HK-2 (cell line): Measurements from ENCODE around the gene CACNA2D1.
A peak's percentile ranks its signal among the peaks of the same experiment; 100 is the strongest.
"Not testable (repeated sequence)": the region's sequence is repeated elsewhere in the genome, so short reads cannot be mapped to it uniquely, and the experiment has no call there.

ENCODE experiments used
- DNase-seq: peaks from one replicate; pipeline ENCODE4 v3.0.0-alpha.2; 2018; ENCODE audit not compliant: unreplicated experiment

CACNA2D1 gene

DNA sequence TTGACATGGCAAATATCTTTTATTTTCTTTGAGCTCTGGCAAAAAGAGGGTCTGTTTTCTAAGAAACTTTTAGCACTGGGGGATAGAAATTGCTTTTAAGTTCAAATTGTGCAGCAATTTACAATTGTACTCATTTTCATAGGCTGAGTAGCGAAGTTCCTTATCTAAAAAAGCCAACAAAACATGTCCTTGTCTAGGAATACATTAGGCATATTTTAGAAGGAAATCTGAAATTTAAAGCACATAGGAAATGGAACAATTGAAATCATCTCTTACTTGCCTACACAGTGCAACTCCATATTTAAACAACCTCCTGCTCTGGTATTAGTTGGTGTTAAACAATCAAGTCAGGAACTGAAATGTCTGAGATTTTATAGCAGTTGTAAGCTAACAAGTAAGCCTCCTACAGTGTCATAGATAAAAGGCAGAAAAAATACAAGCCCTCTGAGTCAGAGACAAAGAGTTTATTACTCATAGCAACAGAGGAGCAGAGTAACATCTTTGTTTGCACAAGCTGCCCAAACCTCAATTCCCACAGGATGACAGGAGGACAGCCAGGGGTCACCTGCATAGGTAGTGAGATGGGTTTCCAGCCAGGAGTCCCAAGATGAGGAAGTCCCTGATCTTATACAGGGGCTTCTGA lies 393.6 kb downstream of the CACNA2D1 start:
- peak; percentile 30 for DNase-seq

DNA sequence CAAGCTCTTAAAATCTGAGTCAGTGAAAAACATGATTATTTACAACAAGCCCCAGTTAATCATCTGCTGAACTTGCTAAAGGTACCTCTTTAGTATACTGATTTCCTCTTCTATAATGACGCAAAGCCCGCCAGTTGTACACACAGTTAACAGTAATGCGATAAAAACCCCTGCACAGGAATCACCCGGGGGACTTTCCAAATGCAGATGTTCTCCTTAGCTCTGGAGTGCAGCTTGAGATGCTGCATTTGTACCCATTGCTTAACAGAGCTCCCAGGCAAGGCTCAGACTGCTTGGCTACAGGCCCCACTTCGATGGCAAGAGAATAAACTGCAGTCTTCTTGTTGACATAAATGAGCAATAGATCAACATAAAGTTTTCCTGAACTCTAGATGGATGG lies 394.1 kb downstream of the CACNA2D1 start:
- DNase-seq: no peak

DNA sequence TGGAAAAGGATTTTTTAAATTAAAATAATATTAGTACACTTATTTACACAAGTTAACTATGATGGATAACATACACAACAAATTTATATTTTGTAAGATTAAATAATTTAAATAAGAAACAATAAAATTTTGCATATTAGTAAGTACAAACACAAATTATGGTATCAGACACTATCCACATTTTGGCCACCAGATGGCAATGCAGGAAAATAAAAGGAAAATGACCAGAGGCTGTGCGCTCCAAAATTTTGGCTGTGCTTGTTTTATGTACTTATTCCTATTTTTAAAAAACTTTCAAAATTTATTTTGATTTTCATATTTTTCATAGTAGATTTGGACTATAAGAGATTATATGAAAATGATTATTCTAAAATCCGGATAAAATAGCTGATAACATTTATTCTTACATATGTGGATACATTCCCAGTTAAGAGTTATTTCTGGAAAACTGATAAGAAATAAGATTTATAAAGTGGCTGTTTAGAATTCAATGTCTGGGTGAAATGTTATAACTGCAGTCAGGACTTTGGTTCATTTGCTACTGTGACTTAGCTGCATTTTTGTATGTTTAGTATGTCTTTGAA lies 399.0 kb downstream of the CACNA2D1 start:
- no peak for DNase-seq

DNA sequence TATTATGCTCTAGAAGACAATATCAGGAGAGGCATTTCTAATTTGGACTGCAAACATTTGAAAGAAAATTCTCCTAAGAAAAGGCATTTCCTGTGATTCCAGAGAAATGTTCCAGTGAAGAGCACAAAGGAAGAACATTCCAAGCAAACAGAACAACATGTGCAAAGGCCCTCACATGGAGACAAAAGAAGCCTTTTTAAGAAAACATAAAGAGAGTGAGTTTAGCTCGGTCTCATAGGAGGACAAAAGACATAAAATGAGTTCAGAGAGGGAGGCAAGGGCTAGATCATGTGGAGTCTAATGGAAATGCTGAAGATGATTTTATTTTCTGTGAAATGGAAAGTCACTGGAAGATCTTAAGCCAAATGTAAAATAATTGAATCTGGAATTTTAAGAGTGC lies 404.0 kb downstream of the CACNA2D1 start:
- DNase-seq: no peak

DNA sequence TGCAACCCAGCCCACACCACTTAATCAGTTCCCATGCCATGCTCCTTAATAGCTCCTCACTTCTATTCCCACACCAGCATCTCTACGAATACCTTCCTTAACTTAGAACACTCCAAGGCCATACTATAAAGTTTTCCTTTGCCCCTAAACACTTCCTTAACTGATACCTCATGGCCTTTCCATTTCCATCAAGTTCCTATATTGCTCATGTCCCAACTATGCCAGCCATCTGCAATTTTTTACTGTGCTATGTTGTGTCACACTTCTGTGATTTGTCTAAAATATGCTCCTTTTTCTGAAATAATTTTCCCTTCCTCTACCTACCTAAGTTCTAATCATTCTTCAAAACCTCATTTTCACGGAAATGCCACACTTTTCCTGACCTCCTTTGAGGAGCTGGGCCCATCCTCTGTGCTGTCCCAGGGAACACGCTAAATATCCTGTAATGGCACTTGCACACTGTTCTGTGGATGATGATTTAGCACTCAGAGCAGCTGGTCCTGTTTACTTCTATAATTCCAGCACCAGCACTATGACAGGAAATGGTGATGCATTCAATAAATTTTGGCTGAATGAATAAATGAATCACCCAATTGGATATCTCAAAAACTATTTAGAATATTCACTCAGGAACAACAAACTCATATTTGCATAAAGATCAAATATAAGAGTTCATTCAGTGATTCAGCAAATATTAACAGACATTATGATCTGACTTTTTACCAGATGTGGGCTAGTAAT lies 407.3 kb downstream of the CACNA2D1 start:
- DNase-seq: no peak

DNA sequence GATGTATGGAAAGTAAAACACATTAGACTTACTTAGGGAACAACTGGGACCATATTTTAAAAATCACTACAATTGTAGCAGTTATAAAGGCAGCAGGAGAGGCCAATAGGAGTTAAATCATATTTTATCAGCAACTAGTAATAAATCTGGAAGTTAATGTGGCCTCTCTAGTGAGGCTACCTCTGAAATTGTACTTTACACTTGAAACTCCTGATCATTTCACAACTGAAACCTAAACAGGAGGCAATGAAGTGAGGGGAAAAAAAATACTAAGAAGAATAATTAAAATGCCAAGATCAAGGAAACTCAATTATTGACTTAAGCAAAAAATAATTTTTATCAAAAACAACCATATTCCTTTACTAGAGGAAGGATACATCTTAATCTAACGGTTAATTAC lies 408.1 kb downstream of the CACNA2D1 start:
- DNase-seq: no peak

DNA sequence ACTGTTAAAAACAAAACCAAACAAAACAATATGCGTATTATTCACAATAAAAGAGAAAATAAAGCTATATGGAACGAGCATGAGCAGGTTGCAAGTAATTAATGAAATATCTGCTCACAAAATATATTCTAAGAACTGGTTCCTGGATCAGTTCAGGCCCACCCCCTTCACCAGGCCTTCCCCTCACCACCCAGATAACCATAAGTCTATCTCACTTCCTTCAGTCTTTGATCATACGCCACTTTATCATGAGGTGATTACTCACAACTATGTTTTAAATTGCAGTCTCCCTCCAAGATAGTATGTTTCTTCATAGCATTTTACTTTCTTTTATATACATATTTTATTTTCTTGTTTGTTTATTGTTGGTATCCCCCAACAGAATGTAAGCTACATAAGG lies 410.7 kb downstream of the CACNA2D1 start:
- no peak for DNase-seq

DNA sequence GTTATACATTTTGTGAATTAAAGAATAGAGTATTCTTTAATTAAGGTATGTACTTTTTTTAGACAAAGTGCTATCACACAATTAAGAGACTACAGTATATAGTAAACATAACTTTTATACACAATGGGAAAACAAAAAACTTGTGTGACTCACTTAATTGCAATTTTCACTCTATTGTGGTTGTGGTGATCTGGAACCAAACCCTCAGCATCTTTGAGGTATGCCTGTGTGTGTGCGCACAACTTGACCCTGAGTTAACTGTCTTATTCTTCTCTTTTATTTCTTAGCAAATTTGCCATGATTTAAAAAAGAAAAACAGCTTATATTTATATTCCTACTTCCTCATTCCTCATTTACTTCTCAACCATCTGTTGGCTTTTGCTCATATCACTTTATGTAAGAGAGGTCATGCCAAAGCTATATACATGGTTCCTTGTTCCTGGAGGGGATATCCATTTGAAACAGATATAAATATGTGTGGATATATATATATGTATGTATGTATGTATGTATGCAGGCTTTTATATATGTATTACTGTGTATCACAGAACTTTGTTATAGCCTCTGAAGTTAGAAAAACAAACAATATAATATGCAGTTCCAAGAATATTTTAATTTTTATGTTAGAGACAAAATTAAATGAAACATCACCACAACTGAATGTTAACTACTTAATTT lies 414.2 kb downstream of the CACNA2D1 start:
- no peak for DNase-seq

DNA sequence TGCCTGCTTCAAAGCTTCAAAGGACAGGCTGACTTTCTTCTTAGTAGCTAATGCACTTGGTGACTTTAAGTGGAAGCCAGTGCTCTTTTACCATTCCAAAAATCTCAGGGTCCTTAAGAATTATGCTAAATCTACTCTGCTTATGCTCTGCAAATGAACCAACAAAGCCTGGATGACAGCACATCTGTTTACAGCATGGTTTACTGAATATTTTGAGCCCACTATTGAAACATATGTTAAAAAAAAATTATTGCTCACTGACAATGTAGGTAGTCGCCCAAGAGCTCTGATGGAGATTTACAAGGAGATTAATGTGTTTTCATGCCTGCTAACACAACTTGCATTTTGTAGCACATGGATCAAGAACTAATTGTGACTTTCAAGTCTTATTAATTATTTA lies 415.5 kb downstream of the CACNA2D1 start:
- DNase-seq: no peak

DNA sequence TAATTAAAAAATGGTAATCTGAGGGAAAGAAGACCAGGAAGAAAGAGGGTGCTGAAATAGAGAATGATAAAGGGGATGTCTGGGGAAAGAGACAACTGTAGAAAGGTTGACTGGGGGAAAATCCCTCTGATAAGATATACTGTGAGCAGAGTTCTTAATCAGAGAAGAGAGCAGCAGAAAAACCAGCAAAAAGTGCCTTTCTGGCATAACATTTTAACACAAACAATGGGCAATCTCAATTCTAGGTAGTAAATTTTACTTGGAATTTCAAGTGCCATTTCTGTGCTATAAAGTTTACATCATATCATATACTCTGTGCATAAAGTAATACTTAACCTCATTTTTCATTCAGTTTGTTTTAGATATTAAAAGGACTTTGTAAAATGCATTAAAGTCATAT lies 421.9 kb downstream of the CACNA2D1 start:
- no peak for DNase-seq

DNA sequence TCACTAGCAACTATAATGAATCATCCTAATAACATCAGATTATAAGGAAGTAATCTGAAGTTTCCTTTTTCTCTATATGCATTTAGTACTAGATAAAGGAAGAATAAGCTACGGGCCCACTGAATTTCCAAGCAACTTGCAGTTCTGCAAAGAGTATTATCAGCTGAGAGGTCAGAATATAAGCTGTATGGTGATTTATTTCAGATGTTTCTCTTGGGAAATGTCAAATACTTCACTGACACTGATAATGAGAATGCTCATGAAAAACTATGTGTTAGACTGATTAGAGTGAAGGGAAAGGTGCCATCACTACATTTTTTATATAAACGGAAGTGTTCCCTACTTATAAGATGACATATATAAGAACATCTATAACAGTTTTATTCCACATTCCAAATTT lies 422.5 kb downstream of the CACNA2D1 start:
- no peak for DNase-seq

DNA sequence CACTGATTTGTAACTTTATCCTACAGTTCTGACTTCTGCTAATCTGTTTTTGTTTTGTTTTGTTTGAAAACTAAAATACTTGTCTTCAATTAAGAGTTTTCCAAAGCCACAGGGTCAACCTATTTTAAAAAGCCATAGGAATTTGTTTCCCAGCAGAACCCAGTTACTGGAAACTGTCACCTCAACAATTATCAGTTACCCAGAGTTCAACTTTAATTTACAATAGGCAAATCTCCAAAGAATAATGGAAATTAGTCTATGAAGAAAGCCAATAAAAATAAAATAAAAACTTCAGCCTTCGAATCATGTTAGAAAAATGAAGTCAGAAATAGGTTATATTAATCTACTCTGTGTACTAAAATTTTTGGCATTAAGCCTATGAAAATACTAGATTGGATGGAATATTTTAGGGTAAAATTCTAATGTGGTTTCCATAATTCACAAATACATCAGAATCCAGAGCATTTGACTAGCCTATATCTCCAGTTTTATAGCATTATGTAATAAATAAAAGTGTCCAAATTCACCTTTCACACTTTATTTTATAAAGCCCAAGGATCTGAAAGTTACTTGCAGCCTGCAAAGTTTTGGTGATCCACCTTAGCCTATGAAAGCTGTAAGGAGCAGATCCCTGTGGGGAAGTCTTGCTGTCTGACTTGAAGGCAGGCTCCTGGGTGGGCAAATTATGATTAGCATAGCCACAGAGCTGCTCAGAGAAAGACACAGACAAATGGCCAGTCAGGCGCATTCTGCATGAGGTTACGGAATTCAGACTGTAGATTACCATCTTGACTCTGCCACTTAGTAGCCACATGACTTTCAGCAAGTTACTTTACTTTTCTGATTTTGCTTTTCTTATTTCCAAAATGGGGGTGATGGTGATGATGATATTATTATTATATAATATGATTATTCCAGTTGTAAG lies 423.8 kb downstream of the CACNA2D1 start:
- DNase-seq: no peak

DNA sequence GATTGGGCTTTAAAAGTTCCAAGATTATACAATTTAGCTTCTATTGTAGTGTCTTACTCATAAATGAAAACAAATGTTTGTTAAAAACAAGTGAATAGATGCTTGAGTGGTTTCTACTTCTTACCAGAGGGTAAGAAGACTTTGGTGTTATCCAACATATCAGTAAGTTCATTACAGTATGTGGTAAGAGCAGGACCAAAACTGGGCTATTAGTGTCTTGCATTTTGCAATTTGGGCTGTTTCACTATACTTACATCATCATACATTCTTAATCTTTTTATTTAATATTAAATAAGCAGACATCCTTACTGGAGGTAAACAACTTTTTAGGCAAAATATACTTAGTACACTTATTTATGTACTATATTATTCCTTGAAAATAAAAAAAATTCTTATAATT lies 425.4 kb downstream of the CACNA2D1 start:
- DNase-seq: no peak

DNA sequence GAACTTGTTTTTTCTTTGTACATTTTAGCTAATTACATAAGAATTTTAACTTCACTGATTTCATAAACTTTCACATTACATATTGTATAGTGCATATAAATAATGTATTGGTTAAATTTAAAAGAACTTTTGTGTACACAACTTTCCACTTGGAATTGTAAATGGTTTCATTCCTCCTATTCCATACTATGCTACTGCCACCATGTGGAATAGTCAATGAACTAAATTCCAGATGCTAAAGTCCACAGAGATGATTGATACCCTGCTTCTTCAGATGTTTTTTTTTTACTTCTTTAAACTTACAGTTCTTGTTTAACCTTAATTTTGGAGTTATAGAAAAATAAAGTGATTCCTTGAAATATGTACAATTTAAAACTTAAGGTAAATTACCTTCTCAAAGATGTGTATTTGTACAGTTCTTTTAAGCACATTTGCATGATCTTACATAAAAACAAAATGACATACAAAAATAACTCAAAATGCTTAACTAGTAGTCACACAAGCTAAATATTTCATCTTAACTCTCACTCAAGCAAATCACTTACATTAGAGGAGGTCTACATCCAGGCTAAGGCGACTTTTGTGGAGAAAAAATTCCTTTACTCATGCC lies 426.1 kb downstream of the CACNA2D1 start:
- no peak for DNase-seq

DNA sequence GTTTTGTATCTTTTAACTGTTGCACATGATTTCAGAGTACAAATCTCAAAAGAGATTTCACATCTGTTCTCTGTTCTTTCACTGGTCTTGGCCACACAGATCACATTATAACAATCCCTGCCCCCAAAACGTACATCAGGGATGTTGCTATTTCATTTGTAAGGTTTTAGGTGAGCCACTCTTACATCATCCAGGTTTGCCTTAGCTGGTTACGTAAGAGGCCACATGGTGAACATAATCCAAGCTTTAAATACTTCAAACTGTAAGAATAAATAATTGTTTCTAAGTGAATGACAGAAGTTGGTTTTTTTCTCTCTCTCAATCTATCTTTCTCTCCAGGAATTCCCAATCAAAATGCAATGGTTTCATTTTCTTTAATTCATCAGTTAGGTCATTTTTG lies 427.8 kb downstream of the CACNA2D1 start:
- no peak for DNase-seq

DNA sequence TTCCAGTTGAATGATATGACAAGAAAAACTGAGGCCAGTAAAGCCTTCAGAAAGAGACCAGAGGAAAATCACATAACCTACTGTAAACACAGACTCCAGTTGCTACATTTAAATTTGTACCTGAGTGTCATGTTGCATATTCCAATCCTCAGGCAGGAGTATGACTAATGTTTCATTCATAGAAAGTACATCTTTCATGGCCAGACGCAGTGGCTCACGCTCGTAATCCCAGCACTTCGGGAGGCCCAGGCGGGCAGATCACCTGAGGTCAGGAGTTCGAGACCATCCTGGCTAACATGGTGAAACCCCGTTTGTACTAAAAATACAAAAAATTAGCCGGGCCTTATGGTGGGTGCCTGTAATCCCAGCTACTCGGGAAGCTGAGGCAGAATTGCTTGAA lies 429.0 kb downstream of the CACNA2D1 start:
- DNase-seq: not testable (repeated sequence)

DNA sequence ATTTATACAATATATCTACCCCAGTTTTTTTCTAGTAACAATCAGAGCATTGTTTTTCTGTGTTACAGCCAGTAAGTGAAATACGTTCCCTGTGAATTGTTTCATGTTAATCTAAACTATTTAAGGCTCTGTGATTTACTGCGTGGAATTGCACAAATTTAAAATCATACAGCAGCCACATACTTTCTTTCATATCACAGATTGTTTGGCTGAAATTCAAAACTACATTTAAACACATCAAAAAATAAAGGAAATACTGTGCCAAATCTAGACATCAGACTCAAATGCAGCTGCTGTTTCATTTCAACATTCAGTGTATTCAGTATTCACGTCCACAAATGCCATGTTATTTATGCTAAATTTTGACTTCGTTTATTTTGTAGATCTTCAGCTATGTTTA lies 431.1 kb downstream of the CACNA2D1 start:
- DNase-seq: no peak

DNA sequence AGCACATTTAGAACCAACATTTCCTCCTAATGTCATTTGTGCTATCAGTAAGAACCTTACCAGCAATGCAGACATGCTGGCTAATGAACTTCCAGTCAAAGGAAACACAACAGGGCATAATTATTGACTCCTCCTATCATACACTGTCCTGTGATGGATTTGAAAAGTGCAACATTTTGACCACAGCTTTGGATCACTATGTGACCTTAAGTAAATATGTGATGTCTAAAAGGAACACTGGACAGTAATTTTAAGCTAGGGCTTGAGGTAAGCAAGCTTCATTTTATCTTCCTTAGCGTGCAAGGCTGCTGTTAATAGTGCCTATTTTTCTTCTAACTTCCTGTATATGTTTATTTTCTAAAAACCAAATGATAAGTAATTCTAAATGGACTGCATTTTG lies 433.2 kb downstream of the CACNA2D1 start:
- DNase-seq: no peak

DNA sequence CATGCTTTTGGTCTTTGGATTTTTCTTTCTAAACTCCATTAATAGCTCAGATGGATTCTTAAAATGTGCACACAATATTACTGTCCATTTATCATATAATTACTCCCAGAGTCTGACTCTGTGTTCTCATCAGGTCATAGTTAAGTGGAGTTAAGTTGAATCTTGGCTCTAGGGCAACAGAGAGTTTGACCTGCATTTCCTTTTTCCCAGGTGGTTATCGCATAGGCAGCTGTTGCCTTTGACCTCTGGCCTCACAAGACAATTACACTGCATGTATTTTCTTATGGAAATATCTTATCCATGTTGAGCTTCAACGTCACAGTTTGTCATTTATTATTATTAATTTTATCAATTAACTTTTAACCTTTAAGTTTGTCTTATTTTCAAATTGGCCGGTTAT lies 436.3 kb downstream of the CACNA2D1 start:
- no peak for DNase-seq

DNA sequence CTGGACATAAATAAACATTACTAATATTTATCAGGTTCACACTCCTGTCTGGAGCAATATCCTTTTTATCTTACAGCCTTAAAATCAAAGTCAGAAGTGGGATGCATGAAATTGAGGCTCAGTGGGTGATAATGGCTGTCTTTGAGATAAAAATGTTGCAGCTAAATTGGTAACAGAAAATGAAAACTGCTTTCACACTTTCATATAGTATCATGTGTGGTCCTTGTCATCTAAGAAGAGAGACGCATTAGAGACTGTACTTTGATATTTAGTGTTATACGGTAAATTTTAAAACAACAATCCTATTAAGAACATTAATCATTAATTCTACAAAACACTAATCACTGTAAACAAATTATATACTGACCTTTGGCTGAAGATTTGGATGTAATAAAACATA lies 438.5 kb downstream of the CACNA2D1 start:
- DNase-seq: no peak

DNA sequence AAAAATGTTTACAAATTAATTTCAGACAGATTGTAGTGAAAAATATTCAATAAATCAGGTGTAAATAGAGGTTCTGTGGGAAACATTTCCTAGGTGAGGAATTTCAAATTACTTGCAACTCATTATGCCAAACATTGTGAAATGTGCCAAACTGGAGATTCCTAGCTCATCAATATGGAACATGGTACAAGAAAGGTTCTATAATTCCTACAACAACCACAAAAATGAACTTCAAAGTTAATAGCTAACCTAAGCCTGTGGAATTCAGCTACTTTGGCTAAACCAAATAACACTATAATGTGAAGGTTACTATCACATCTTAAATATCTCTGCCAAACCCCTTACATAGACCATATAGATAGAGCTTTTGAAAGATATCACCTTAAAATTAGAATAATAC lies 450.4 kb downstream of the CACNA2D1 start:
- DNase-seq: no peak
